Stimulated activated CD4-positive, alpha-beta T cell treated with anti-CD3 and anti-CD28 coated beads, Interleukin-4, amount 100 ng/mL, for 48 hours (primary cell): Measurements from ENCODE around the gene MYO1E.

Experiments used
- DNase-seq, 2 donors: peaks; one replicate each; pipeline ENCODE4 v3.0.0-alpha.2; 2020; ENCODE audit warnings: low read depth in 2 of 2

MYO1E gene

DNA sequence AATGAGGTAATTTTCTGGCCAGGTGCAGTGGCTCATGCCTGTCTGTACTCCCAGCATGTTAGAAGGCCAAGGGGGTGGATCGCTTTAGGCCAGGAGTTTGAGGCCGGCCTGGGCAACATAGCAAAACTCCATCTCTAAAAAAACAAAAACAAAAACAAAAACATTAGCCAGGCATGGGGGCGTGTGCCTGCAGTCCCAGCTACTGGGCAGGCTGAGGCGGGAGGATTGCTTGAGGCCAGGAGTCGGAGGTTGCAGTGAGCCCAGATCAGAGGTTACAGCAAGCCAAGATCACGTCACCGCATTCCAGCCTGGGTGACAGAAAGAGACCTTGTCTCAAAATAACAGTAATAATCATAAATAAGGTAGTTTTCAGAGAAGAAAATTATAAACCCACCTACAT is 110.4 kb downstream of the MYO1E start:
- DNase-seq = no peak

DNA sequence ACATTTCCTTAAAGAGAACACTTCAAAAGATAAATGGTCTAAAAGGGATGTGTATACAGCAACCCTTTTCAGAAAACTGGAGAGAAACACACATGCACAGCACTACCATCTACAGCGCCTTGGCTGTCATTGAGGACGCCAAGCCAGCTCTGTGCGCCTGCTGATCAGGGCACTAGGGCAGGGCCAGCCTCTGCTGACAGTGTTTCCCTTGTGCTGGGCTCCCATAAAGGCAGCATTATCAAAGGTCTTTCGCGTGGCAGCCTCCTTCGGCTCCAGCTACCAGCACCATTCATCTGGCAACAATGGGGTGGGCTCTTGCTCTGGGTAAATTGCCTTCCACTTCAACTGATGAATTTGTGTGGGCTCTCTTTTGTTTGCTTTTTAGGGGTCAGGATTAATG is 112.6 kb downstream of the MYO1E start:
- DNase-seq = no peak

DNA sequence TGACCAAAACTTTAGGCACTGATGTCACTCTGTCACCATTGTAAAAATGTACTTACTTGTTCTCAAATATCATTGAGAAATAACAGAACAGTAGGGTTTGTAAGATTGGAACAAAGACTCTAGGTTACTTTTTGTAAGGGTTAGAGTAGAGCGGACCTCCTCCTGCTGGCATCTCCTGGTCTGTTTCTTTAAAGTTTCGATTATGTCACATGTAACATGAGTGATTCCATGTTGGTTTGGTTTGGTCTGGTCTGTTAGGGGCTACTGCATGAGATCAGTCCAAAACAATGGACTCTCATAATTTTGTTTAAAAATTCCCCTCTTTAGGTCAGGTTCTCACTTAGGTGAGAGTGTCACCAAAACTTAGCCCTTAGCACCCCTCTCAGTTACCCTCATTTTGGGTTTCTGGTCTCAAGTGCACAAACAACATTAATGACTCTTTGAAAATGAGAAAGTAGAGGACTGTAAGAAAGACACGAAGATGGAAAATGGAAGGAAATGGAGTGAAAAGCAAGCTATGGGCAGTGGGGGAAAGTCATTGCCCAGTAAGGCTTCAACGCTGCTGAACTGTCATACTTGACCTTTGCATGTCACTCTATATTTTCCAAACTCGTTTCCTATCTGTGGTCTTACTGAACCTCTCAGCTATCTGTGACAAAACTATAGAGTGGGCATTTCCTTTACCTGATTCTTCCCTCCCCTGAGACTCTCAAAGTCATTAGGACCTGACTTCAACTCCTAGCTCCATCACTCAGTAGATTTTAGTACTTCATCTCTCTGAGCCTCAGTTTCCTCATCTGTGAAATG is 113.3 kb downstream of the MYO1E start:
- no peak for DNase-seq

DNA sequence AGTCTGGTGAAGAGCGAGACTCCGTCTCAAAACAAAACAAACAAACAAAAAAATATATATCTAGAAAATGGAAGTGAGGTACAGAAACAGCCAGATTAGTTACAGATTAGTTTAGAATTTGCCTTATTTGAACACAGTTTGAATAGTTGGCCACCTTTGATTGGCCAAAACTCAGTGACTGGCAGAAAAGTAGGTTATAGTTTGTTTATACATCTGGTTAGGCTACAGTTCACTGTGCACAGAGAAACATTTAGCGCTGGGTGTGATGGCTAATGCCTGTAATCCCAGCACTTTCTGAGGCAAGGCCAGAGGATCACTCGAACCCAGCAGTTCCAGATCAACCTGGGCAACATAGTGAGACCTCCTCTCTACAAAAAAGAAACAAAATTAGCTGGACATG is 114.4 kb downstream of the MYO1E start:
- DNase-seq = no peak

DNA sequence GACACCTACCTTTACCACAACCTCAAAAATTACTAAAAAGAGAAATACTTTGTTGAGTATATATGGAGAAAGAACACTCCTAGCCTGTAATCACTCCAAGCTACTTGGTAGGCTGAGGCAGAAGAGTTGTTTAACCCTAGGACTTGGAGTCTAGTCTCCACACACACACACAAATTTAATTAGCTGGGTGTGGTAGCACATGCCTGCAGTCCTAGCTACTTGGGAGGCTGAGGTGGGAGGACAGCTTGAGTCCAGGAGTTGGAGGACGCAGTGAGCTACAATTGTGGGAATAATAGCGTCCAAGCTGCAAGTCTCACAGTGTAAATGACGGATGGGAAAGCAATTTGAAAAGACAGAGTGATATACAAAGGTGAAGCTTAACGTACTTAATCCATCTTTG is 115.5 kb downstream of the MYO1E start:
- no peak for DNase-seq

DNA sequence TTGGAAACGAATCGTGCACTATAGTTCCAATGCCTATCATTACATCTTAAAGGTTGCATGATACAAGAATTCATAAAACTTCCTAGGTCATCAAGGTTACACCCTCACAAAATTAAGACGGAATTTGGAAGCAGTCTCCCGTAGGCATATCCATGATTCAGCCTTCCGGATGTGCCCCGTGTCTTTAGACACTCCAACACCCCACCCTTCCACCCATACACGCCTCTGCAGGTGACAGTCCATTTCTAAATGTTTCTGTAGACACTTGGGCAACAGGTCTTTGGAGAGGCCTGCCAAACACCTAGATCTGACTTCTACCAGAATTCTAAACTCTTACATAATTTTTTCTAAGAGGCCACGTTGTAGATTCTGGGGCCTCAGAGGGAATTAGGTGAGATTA is 116.2 kb downstream of the MYO1E start:
- no peak for DNase-seq

DNA sequence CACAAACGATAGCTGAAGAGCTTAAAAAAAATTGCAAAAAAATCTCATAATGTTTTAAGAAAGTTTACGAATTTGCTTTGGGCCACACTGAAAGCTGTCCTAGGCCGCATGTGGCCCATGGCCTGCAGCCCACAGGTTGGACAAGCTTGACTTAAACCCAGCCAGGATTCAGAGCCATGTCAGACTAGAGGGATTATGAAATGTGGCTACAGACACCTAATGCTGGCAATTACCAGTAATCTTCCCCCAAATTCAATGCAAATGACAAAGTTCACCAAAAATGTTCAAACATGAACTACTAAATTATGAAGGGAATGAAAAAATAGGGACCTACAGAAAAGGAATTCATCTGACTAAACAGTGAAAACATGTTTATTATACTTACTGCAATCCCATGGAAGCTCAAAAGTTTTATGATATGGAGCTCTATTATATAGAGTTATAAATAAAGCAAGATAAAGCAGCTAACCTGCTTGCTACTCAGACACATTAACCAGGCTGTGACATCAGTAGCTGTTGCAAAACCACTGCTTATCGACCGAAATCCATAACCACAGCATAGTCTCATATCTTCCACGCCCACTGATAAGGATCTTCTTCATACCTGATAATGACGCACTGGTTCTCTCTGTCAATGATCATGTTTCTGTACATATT is 116.9 kb downstream of the MYO1E start:
- no peak for DNase-seq

DNA sequence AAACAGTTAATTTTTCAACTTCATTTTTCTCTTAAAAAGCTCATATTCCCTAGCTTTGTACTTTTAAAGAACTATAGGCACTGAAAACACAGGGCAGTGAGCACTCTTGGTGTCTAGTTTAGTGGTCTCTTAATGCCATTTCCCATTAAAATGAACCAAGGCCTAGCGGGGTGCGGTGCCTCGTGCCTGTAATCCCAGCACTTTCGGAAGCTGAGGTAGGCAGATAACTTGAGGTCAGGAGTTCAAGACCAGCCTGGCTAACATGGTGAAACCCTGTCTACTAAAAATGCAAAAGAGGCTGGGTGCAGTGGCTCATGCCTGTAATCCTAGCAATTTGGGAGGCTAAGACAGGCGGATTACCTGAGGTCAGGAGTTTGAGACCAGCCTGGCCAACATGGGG is 120.5 kb downstream of the MYO1E start:
- DNase-seq = no peak

DNA sequence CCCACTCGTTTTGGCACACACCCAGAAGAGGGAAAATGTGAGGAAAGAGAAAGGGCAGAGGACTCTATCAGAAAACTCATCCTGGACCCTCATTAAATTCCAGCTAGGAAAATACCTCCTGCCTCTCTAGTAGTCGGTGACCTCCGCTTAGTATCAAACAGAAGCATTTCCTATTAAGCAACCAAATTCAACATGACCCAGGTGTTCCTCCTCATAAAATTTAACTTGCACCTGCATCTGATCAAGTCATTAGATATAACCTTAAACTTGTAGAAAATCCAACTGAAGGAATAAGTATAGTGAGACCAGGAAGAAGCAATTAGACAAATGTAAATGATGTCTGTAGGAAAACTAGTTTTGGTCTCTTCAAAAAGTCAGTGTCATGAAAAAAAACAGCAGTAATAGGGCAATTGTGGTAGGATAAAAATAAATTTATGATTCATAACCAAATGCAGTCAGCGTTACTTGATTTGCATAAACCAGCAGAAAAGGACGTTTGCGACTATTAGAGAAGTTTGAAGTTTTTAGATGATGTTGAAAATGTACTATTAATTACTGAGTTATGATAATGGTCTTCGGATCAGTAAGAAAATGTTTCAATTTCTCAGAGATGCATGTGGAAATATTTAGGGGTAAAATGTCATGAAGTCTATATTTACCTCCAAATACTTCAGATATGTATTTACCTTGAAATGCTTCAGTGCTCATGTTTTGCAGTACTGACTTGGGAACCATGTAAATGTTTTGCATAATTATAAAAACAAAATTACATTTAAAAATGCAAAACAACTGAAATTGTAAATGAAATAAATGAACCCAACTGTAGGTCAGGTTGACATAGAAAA is 121.4 kb downstream of the MYO1E start:
- no peak for DNase-seq

DNA sequence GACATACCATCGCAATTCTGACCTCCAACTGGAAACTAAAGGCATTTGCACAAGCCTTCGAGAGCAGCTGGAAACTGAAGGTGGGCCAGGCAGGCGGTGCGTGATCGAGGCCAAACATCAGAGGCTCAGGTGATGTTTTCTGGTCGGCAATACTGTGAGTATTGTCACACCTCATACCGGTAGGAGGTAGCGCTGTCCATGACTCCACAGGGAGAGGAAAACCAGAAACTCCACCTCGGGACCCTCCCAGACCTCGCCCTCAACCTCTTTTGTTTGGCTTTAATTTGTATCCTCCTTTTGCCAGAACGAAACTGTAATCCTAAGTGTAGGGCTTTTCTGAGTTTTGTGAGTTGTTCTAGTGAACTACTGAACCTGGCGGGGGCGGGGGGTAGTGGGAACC is 122.4 kb downstream of the MYO1E start:
- DNase-seq = no peak

DNA sequence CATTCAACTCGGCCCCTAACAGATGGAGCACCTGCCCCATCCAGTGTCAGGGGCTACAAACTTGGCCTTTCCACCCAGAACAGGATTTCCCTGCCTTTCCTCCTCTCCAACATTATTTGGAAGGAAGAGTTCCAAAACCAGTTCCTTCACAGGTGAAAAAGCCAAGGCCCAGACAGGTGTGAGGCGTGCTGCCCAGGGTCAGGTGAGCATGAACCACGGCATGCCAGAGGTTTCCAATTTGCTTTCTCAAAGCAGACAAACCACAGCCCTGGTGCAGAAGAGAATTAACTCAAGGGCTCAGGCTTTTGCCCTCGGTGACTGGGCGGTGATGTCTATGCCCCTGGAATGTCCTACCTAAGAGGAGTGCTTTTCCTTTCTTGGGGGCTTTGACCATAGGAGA is 122.9 kb downstream of the MYO1E start:
- DNase-seq = no peak

DNA sequence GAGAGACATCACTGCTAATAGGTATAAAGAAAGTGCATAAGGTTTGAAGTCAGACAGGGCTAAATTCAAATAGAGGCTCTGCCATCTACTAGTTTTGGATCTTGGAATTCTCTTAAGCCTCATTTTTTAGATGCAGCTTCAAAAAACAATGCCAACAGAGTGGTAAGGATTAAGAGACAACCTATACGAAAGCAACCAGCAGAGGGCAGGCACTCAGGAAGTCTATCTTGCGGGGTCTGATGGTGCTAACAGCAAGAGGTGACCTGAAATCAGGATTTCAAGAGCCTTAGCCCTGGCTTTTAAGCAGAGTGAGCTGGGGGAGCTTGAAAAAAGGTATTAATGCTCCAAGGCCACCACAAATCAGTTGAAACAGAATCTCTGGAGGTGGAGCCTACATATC is 125.3 kb downstream of the MYO1E start:
- DNase-seq = peak; percentile 14 to 22

DNA sequence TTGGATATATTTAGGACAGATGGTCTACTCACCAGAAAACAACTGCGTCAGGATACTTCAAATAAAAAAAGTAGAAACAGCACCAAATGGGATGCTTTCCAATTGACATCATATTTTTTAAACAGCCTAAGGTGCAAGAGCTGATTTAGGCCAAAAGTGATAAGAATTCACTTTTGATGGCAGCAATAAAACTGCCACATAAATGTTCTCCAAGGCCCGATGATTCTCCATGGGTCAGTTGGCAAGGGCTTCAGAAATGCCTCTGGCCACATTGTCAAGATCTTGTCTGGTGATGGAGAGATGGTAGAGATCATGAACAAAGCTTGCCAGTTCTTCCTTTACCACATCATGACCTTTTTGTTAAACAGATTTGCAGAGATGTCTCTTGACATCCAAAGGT is 127.1 kb downstream of the MYO1E start:
- no peak for DNase-seq

DNA sequence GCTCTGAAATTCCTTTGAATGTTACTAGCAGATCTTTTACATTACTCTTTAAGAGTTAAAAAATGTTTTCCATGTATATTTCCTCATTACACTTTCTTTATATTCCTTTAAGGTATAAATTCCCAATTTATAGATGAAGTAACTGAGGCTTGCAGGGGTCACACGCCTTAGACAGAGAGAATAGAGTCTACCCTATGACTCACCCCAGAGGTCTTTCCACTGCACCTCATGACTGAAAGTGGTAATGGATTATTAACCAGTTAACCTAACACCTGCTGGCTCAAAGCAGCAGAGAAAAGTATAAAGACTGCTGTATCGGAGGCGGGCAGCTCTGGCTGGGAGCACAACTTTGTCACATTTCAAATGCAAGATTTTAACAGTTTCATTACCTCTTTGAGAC is 128.3 kb downstream of the MYO1E start:
- no peak for DNase-seq

DNA sequence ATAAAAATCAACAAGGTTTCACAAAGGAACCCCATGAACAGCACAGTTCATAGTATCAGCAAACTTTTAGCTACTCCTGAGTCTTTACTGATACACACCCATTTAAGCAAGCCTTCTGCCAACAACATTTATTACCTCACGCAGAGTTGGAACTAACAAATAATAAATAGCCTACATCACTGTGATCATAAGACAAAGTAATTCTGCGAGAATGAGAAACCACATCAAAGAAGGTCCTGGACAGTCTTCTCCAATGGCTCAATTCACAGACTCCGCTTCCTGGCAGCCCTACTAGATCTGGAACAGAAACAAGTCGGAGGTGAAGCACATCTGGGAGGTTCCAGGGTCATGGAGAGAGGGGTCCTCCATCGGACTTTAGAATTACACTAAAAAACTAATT is 129.0 kb downstream of the MYO1E start:
- DNase-seq = no peak

DNA sequence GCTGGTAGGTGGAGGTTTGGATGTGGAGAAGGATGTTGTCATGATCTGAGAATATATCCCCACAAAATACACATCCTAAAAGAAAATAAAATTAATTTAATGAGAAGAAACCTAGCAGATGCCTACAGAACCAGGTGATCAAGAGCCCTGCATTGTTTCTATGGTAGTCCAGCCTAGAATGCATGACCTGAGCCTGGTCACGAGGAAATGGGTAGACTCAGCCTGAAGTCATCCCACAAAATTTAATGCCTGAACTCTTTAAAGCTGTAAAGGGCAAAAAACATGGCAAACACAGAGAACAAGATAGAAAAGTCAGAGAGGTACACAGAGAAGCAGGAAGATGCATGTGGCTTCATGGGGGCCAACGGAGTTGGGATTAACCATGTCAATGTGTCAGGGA is 130.0 kb downstream of the MYO1E start:
- no peak for DNase-seq

DNA sequence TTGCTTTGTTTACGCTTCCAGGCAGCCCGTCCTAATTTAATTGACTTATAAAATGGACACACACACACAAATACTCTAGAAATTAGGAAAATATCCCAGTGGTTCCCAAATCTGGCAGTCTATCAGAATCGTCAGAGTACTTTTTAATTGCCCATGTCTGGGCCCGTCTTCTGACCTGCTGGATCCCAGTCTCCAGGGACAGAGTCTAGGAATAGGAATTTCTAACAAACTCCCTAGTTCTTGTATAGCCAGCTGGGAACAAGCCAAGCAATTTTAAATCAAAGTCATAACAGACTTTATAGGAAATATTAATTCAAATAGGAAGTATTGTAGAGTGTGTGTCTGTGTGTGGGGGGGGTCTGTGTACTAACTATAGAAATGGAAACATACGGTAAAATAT is 132.6 kb downstream of the MYO1E start:
- DNase-seq = no peak

DNA sequence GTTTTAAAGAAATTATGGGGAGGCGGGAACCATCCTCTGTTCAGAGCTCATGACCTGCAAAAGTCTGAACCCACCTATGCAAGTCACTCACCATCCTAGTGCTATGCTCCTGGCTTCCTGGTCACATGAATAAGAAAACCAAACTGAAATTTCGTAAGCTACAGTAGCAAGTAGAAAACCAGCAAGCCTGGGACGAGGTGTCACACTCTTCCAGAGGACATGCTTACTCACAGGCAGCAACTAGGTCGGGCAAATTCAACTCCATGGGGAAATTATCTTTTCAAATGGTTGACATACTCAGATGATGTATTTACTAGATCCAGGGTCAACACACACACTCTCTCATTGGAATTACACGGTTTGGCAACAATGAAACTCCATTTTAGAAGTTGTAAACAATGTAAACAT is 134.7 kb downstream of the MYO1E start:
- DNase-seq = no peak

DNA sequence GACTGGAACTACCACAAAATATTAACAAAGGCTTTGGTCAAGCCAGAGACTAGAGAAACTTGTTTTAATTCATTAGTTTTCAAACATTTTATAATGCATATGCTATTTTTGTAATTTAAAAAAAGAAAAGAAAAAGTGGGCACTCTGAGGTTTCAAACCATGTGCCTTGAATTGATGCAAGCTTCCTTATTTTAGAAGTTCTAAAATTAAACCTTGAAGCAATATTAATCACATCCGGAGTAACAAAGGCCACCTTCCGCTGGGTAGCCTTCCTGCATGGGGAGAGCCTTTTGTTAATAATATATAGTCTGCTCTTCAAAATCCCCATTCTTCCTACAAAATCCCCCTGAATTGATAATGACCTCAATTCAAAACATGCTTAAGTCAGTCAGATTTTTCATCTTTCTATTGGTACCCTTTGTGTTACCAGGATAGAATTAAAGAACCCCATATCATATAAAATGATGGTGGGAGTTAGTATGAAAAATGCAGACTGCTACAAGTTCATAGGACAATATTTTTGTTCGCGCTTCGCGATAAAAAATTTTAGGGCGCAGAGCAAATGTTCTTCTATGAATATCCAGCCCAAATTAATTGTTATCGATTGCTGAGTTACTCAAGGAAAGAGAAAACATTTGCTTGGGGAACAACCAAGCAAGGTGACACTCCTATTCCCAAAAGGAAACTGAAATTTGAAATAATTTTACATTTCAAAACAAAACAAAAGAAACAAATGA is 135.4 kb downstream of the MYO1E start:
- no peak for DNase-seq

DNA sequence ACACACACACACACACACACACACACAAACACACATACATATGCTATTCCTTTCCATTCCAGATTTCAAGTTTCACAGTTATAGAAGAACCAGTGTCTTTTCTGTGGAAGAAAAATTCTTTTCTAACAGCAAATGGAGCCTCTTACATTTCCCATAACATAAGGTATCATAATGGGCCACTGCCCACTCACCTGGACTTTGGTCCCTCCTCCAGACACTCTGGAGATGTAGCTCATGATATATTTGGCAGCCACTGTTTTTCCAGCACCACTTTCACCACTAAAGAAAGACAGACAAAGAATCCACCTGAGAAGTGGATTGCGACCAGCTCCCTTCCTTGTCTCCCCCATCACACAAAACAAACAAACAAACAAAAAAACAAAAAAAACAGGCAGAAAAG is 136.3 kb downstream of the MYO1E start:
- no peak for DNase-seq

DNA sequence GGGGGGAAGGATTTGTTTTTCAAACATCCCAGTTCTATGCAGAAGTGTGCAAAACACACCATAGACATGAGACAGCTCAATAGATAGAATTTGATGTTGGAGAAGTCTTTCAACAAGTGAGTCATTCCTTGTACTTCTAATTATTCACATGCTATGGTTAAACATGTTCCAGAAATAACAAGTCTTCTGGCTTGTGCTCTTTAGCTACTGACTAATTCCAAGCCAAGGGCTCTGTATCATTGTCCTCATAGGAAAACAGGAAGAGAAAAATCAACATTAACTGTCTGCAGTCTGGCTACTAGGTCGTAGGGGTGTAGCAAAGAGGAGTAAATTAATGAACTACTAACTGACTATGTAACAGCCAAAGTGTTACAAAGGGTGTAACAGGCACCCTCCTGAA is 140.2 kb downstream of the MYO1E start:
- DNase-seq = no peak

DNA sequence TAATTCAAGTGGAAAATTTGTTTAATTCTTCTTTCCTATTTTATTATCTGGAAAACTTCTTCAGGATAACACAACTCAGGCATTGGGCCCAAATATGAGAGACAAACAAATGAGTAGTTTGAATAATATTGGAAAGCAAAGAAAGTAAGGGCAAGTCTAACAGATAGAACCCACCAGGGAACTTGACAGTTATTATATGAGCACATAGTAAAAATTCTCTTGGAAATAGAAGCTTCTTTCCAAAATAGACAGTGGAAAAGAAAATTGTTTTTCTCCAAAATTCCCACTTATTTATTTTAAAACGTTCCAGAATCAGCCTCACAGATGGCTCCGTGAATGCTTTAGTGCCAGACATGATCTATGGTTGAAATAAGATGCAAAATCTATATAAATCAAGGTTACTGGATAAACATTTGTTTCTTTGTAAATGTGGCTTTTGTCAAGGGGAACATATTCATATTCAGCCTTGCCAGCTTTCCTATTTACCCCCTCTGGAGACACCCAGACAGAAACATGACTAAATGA is 142.1 kb downstream of the MYO1E start:
- no peak for DNase-seq
